Middle frontal gyrus (tissue), 1 donor: ENCODE measurements around the gene SPEM3.

ENCODE experiments used
- DNase-seq: peaks from one replicate; pipeline ENCODE4 v3.0.0-alpha.2; 2015; ENCODE audit warnings: low spot score; ENCODE audit errors: extremely low spot score

The SPEM3 gene

GRCh38 chr17:7403977-7404736, 24.5 kb upstream of the SPEM3 start, which contains the start of gene TMEM256:
TMEM256 (minus strand) TSS chr17:7404097; CDS start chr17:7404084, 13 bp downstream.
- DNase-seq: peak; percentile 99

- DNase-seq: no peak
These were observed 23.8 kb upstream of the SPEM3 start for GRCh38 chr17:7404737-7405349.

DNA sequence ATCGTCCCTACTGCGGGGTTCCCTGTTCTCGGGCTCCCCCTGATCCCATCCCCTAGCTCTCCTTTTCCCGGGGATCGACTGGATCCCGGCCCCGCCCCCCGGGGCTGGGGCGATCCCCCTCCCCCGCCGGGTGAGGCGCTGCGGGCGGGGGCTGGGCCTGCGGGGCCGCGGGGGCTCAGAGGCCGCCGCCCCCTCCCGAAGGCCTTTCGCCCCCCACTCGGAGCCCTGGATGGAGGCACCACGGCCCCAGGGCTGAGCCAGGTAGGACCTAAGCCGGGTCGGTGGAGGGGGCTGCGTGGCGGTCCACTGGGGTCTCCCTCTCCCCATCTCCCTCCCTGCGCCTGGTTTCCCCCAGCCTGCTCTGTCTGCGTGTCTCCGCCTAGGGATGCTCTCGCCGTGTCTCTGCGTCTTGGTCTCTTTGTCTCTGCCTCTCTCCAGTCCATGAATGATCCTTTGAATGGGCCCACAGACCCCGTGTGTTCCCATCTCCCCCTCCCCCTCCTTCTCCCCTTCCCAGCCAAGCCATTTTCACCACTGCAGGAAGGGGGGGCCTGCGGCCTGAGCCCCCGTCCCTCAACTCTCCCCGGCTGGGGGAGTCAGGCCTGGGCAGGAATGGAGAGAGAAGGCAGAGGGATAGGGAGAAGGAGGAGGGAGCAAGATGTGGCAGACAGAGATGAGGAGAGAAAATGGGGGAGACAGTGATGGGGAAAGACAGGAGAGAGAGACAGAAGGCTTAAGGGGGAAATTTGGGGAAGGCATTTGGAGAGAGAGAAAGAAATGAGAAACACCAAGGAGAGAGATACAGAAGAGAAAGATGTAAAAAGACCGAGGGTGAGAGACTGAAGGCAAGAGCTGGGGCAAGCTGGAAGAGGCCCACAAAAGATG, 23.1 kb upstream of the SPEM3 start:
- DNase-seq: no peak

GRCh38 chr17:7406235-7406825, 22.3 kb upstream of the SPEM3 start:
- no peak for DNase-seq

- no peak for DNase-seq
These were observed 21.6 kb upstream of the SPEM3 start for GRCh38 chr17:7407082-7407481.

DNA sequence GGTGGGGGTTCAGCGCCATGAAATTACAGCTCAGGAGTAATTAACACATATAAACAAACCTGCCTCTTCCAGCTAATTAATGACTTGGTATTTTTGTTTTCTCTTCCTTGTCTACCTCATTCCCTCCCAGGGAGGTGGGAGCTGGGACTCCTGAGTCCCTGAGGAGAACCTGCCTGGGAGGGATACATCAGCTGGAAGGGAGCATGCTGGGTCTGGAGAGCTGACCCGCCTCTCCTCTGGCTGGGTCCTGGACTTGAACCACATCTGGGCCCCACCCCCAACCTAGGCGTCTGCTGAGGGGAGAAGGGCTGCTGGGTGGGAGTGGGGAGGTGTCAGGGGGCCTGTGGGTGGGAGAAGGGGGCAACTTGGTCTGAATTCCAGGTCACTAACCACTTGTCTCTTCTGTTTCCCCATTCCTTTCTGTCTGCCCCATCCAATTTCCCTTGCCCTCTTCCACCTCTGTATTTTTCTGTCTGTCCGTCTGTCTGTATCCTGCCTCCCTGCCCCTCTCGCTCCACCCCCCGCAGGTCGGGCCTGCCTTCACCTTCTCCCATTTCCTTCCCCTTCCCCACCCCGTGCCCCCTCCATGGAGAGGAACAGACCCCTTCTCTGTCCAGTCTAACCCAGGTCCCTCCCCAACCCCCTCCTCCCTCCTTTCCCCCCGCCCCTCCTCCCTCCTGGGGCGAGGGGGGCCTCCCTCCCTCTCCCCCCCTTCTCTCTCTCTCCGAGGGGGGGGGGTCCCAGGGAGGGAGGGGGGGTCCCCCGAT, 21.0 kb upstream of the SPEM3 start, which contains the start of gene NLGN2:
Gene NLGN2 (plus strand): TSS at position 361 of the 767 bp plus-strand sequence. CDS start 411 bp downstream, outside the sequence.
- DNase-seq: no peak

DNA sequence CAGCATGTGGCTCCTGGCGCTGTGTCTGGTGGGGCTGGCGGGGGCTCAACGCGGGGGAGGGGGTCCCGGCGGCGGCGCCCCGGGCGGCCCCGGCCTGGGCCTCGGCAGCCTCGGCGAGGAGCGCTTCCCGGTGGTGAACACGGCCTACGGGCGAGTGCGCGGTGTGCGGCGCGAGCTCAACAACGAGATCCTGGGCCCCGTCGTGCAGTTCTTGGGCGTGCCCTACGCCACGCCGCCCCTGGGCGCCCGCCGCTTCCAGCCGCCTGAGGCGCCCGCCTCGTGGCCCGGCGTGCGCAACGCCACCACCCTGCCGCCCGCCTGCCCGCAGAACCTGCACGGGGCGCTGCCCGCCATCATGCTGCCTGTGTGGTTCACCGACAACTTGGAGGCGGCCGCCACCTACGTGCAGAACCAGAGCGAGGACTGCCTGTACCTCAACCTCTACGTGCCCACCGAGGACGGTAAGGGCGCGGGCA, 20.4 kb upstream of the SPEM3 start:
- DNase-seq: no peak

DNA sequence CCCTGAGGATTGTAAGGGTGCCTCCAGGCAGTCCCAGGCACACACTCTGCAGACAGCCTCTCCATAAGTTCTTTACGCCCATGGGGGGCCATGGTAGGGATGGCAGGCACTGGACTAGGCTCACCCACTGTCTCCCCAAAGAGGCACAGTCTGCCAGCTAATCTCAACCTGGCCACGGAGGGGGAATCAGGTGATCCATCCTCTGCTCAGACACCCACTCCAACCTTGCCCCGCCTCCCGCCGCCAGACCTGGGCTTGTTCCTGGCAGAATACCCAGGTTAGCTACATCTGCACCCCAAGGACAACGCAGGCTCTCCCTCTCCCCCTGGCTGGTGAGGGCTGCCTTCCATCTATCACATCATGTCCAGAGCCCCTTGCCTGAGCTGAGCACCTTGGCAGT, 19.8 kb upstream of the SPEM3 start:
- no peak for DNase-seq

DNA sequence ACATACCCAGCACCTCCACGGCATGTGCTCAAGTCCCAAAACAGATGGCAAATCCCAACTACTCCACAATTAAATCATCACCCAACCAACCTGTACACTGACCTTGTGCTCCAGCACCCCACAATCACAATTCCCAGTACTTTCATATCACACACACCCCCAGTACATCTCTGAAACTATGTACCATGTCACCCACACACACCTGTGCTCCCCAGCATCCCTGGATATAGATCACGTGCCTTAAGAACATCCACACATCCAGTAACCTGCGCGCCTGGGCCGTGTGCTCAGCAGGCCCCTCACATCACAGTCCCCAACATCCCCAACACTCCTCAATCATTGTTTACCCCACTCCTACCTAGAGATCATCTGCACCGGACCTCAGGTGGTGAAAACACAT, 18.9 kb upstream of the SPEM3 start:
- DNase-seq: no peak

DNA sequence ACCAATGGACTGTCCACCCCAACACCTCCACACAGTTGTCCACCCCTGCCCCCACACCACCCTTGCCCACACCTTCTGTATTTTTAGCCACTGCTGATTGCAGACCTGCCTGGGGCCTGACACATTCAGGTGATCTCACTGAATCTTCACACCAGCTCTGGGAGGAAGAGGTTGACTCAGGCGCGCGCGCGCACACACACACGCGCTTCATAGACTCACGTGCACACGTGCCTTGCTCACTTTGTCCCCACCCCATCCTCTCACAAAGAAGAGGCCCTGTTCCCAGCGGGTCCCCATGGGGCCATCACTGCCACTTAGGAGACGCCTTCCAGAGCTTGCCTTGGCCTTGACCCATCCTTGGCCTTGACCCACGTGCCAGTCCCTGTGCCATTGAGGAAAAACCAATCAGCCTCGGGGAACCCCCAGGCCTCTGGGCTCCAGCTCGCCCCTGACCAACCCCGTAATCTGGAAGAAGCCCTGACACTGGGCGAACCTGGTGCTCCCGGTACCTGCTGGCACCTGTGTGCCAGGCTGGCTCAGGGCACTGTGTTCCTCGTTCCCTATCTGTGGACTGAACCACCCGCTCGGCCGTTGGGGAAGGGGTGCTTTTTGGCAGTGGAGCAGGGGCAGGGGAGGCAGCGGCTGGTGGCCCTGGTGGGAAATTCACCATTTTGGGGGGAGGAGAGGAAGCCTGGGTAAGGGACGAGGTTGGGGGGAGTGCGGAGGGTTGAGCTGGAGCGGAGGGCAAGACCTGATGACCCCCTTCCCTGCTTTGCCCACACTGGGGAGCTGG, 17.8 kb upstream of the SPEM3 start:
- no peak for DNase-seq

DNA sequence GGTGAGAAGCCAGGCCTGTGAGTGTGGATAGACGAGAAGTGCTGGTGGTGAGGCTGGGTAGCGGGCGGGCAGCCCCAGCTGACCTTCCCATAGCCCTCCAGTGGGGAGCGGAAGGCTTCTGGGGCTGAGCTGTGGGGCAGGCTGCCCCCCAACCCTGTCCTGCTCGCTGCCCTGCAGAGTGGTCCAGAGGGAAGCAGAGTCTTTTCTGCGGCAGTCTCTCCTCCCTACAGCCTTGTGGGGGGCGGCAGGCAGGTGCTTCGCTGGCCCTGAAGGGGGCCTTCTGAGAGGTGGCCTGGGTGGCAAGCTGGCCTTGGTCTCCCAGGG, 17.3 kb upstream of the SPEM3 start:
- DNase-seq: no peak

DNA sequence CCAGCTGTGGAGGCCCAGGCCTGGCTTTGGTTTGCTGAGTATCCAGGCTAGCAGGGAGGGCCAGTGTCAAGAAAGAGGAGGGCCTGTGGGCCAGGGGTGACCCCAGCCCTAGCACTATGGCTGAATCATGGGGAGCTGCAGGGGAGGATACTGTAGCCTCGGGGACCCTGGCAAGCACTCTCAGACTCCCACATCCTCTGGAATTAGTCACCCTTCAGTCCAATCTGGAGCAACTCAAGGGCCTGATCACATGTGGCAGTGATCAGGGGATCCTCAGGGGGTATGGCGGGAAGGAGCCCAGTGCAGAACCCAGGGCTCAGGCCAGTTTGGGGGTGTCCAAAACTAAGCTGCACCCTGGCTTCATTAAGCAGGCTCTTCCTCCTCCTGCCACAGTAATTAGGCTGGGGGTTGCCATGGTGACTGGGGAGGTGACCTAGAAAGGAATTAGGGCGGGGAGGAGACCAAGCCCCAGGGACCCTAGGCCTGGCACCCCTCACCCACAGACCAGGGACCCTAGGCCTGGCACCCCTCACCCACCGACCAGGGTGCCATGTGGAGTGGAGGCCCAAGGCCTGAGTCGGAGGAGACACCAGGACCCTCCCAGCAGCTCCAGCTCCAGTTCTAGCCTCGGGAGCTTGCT, 15.2 kb upstream of the SPEM3 start:
- no peak for DNase-seq

DNA sequence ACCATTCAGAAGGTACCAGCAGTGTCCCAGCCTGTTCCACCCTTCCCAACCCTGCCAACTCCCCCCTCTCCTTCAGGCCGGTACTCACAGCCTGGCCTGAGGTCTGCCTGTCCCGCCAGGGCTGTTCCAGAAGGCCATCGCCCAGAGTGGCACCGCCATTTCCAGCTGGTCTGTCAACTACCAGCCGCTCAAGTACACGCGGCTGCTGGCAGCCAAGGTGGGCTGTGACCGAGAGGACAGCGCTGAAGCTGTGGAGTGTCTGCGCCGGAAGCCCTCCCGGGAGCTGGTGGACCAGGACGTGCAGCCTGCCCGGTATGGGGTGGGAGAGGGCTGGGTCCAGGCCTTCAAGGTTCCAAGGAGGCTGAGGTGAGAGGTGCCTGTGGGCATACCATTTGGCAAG, 13.8 kb upstream of the SPEM3 start:
- DNase-seq: no peak

DNA sequence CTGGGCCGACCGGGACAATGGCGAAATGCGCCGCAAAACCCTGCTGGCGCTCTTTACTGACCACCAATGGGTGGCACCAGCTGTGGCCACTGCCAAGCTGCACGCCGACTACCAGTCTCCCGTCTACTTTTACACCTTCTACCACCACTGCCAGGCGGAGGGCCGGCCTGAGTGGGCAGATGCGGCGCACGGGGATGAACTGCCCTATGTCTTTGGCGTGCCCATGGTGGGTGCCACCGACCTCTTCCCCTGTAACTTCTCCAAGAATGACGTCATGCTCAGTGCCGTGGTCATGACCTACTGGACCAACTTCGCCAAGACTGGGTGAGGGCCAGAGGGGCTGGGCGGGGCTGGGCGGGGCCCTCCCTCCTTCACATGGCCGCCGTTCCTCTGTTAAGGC, 12.9 kb upstream of the SPEM3 start:
- DNase-seq: no peak

- DNase-seq: no peak
These were observed 12.3 kb upstream of the SPEM3 start for GRCh38 chr17:7416323-7416722.

DNA sequence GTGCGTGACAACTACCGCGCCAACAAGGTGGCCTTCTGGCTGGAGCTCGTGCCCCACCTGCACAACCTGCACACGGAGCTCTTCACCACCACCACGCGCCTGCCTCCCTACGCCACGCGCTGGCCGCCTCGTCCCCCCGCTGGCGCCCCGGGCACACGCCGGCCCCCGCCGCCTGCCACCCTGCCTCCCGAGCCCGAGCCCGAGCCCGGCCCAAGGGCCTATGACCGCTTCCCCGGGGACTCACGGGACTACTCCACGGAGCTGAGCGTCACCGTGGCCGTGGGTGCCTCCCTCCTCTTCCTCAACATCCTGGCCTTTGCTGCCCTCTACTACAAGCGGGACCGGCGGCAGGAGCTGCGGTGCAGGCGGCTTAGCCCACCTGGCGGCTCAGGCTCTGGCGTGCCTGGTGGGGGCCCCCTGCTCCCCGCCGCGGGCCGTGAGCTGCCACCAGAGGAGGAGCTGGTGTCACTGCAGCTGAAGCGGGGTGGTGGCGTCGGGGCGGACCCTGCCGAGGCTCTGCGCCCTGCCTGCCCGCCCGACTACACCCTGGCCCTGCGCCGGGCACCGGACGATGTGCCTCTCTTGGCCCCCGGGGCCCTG, 11.5 kb upstream of the SPEM3 start:
- no peak for DNase-seq

GRCh38 chr17:7418472-7419152, 10.0 kb upstream of the SPEM3 start:
- no peak for DNase-seq

GRCh38 chr17:7419819-7420610, 8.6 kb upstream of the SPEM3 start, which contains the start of gene SPEM1:
SPEM1 (plus strand) TSS chr17:7420324; CDS start chr17:7420385, 61 bp downstream.
- DNase-seq: no peak
